ENCODE data around the gene LGR6. TPM values are rescaled to one million over a fixed set of nuclear protein-coding genes. Genes with fewer than 3 reads are reported as not detected.

Gene LGR6
- total and polyA plus RNA-seq, 8 donors: 0.15 to 3.5 (median 0.58) TPM; not detected in 4

DNA sequence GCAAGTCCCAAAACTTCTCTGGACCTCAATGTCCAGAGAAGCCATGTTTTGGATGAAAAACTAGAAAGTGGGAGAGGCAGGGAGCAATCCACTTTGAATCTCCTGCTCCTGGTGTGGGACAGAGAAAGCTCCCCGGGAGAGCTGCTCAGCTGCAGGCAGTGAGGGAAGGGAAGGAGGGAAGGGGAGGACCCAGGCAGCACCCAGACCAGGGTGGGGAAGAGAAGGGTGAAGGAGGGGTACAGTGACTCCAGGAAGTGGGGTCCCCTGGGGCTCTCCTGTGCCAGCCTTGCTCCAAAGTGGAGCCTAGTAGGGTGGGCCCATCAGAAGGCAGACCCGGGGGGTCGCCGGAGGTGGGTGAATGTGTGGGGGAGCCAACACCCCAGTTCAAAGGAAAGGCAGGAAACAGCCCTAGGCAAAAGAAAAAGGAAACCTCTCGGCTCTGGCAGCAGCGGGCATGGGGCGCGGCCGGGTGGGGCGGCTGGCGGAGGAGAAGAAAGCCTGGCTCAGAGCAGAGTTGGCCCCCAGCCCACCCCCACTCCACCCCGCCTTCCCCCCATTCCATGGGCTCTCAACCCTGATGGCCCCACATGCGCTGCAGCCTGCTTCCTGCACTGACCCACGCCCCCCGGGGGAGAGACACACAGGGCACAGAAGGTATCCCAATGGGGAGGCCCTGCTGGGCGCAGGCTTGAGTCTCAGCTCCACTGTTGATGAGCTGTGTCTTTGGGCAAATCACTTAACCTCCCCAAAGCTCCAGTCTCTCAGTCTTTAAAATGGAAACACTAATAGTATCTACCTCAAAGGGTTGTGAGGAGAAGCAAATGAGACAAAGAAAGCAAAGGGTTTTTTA lies 5.7 kb downstream of the LGR6 start:
- H3K27ac ChIP-seq: peak overlapping the region in 1 of 5 donors; percentile 8
- intact Hi-C loops (cut with DNase I; ENCODE audit: low total_unique reads): loop anchor here (5.0 kb wide), 1 partner anchor 108 kb away; no protein-coding TSS in a partner anchor
- H3K27me3 ChIP-seq: peaks cover under 1 to 43% (median 11%) of the 10 kb centered on the region in 3 donors
- WGBS, 5 donors: 20 to 51% (median 26%) methylated on average over 10 to 16 of the region's 16 CpGs
- TF ChIP-seq, protein P1, sequence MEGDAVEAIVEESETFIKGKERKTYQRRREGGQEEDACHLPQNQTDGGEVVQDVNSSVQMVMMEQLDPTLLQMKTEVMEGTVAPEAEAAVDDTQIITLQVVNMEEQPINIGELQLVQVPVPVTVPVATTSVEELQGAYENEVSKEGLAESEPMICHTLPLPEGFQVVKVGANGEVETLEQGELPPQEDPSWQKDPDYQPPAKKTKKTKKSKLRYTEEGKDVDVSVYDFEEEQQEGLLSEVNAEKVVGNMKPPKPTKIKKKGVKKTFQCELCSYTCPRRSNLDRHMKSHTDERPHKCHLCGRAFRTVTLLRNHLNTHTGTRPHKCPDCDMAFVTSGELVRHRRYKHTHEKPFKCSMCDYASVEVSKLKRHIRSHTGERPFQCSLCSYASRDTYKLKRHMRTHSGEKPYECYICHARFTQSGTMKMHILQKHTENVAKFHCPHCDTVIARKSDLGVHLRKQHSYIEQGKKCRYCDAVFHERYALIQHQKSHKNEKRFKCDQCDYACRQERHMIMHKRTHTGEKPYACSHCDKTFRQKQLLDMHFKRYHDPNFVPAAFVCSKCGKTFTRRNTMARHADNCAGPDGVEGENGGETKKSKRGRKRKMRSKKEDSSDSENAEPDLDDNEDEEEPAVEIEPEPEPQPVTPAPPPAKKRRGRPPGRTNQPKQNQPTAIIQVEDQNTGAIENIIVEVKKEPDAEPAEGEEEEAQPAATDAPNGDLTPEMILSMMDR (IDR thresholded peaks at IDR 0.05): no peak
- TF ChIP-seq POLR2AphosphoS5 (IDR thresholded peaks at IDR 0.05) (no peak), EP300 (IDR thresholded peaks at IDR 0.05) (no peak), POLR2A (IDR thresholded peaks at IDR 0.05) (no peak)
- peak; percentile 45 to 73 for DNase-seq
- no peaks in the 10 kb centered on the region for H3K36me3 ChIP-seq
- H3K9me3 ChIP-seq: no peaks in the 10 kb centered on the region
- no peak overlapping the region for H3K4me3 ChIP-seq
- H3K4me1 ChIP-seq: peaks cover 0 to 21% (median 9%) of the 10 kb centered on the region in 4 donors

DNA sequence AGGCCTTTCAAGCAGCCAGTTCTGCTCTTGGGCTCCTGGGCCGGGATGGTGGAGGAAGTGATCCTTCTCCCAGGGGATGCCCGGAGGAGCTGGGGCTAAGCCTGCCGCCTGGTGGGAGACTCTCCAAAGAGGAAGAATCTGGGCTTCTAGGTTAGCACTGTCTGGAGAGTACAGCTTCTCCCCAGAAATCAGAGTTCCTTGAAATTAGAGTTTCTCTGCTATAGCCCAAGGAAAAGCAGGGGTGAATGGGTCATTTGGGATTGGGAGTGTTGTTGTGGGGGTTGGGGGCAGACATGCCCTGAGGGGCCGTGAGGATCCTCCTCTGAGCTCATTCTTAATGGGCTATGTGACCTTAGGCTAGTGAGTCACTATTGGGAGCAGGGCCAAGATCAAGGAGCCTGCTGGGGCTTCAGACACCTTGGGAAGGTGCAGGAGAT lies 6.5 kb downstream of the LGR6 start:
- peak in 1 of 2 donors; percentile 36 for DNase-seq
- WGBS, 5 donors: 58 to 72% (median 66%) methylated on average over 4 of the region's 4 CpGs
- no peak for TF ChIP-seq POLR2AphosphoS5 (IDR thresholded peaks at IDR 0.05)
- peak overlapping the region in 1 of 5 donors; percentile 7 for H3K27ac ChIP-seq
- H3K27me3 ChIP-seq: peaks cover 0 to 34% (median 2%) of the 10 kb centered on the region in 3 donors
- H3K4me1 ChIP-seq: peaks cover 0 to 21% (median 9%) of the 10 kb centered on the region in 4 donors
- H3K36me3 ChIP-seq: no peaks in the 10 kb centered on the region
- no peak overlapping the region for H3K4me3 ChIP-seq
- intact Hi-C loops (cut with DNase I; ENCODE audit: low total_unique reads): no loop called here
- no peaks in the 10 kb centered on the region for H3K9me3 ChIP-seq

DNA sequence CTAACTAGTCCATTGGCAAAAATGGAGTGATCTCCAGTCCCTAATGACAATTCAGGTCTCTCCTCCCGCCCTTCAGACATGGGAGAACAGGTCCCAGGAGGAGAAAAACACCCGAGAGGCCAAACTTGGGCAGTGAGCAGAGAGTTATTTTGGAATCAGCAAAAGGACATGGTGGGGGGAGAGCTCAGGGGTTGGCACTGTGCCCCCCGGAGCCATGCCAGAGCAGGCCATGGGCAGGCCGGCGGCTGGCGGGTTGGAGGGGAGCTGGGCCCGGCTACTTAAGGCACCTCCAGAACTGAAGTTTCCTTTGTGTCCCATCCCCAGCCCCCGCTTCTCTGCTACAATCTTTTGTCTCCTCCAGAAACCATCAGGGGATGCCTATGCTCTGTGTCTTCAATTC lies 7.1 kb downstream of the LGR6 start:
- H3K27me3 ChIP-seq: peaks cover 0 to 28% (median 0%) of the 10 kb centered on the region in 3 donors
- intact Hi-C loops (cut with DNase I; ENCODE audit: low total_unique reads): no loop called here
- TF ChIP-seq EP300 (IDR thresholded peaks at IDR 0.05): no peak
- TF ChIP-seq, protein P1 (IDR thresholded peaks at IDR 0.05): no peak
- H3K4me3 ChIP-seq: no peak overlapping the region
- DNase-seq: no peak
- no peaks in the 10 kb centered on the region for H3K9me3 ChIP-seq
- 85 to 96% (median 86%) methylated on average over 8 of the region's 8 CpGs for WGBS, 5 donors
- H3K36me3 ChIP-seq: no peaks in the 10 kb centered on the region
- peak overlapping the region in 1 of 5 donors; percentile 7 for H3K27ac ChIP-seq
- peaks cover 0 to 21% (median 9%) of the 10 kb centered on the region in 4 donors for H3K4me1 ChIP-seq

DNA sequence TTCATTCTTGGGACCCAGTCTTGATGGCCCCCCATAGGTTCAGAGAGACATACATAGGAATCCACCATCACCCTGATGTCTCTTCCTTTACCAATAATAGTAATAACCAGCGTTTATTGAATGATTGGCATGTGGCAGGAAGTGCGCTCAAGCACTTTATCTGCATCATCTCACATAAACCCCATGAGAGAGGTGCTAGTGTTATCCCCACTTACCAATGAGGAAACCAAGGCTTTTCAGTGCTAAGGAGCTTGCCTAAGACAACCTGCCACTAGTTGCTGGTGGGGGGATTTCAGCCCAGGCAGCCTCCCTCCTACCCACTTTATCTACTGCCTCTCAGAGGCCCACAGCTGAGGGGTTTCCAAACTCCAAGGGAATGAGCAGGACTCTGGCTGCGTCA lies 7.7 kb downstream of the LGR6 start:
- TF ChIP-seq POLR2A (IDR thresholded peaks at IDR 0.05) (no peak), EP300 (IDR thresholded peaks at IDR 0.05) (no peak)
- TF ChIP-seq, protein P1 (IDR thresholded peaks at IDR 0.05): no peak
- intact Hi-C loops (cut with DNase I; ENCODE audit: low total_unique reads): no loop called here
- H3K9me3 ChIP-seq: no peaks in the 10 kb centered on the region
- no peak overlapping the region for H3K27ac ChIP-seq
- no peaks in the 10 kb centered on the region for H3K36me3 ChIP-seq
- H3K27me3 ChIP-seq: peaks cover 0 to 22% (median 0%) of the 10 kb centered on the region in 3 donors
- H3K4me3 ChIP-seq: no peak overlapping the region
- peaks cover 0 to 21% (median 9%) of the 10 kb centered on the region in 4 donors for H3K4me1 ChIP-seq
- 57 to 87% (median 80%) methylated on average over 3 of the region's 3 CpGs for WGBS, 5 donors
- DNase-seq: no peak

DNA sequence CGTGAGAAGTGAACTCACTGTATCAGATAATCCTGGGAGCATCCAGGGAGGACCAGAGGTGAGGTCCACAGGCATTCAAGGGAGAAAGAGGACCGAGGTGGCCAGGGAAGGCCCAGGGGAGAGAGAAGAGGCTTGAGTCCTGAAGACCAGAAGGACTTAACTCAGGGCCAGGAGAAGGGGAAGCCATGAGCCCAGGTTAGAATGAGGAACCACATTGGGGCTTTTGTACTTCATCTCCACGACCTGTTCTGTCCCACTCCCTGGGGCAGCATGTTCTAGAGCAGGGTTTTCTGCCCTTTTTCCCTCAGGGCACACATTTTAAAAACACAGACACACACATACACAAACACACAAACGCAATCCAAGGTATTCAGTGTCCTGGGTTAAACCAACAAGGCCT lies 8.4 kb downstream of the LGR6 start:
- intact Hi-C loops (cut with DNase I; ENCODE audit: low total_unique reads): no loop called here
- no peak overlapping the region for H3K27ac ChIP-seq
- H3K27me3 ChIP-seq: peaks cover 0 to 18% (median 0%) of the 10 kb centered on the region in 3 donors
- H3K4me1 ChIP-seq: peaks cover 0 to 21% (median 9%) of the 10 kb centered on the region in 4 donors
- TF ChIP-seq, protein P1 (IDR thresholded peaks at IDR 0.05): no peak
- TF ChIP-seq EP300 (IDR thresholded peaks at IDR 0.05) (no peak), POLR2AphosphoS5 (IDR thresholded peaks at IDR 0.05) (no peak), POLR2A (IDR thresholded peaks at IDR 0.05) (no peak)
- no peaks in the 10 kb centered on the region for H3K36me3 ChIP-seq
- 50 to 68% (median 59%) methylated on average over 4 of the region's 4 CpGs for WGBS, 5 donors
- no peak for DNase-seq
- no peaks in the 10 kb centered on the region for H3K9me3 ChIP-seq
- no peak overlapping the region for H3K4me3 ChIP-seq
